ENCODE measurements around the gene CECR2.

Gene CECR2

GRCh38 chr22:17446698-17447097 lies 77.4 kb downstream of the CECR2 start:
- no peak for DNase-seq (ENCODE audit: low read depth in 3 of 3, low spot score in 1 of 3)

- no peak for DNase-seq (ENCODE audit: low read depth in 3 of 3, low spot score in 1 of 3)
These were observed 82.1 kb downstream of the CECR2 start for GRCh38 chr22:17451316-17451715.

- DNase-seq (ENCODE audit: low read depth in 3 of 3, low spot score in 1 of 3) = no peak
These were observed 91.6 kb downstream of the CECR2 start for GRCh38 chr22:17460895-17461294.

- DNase-seq (ENCODE audit: low read depth in 3 of 3, low spot score in 1 of 3) = no peak
These were observed 101.7 kb downstream of the CECR2 start for GRCh38 chr22:17470880-17471500.

GRCh38 chr22:17471886-17472535 lies 102.8 kb downstream of the CECR2 start:
- DNase-seq (ENCODE audit: low read depth in 3 of 3, low spot score in 1 of 3) = no peak

- no peak for DNase-seq (ENCODE audit: low read depth in 3 of 3, low spot score in 1 of 3)
These were observed 103.7 kb downstream of the CECR2 start for GRCh38 chr22:17472932-17473331.

- DNase-seq (ENCODE audit: low read depth in 3 of 3, low spot score in 1 of 3) = no peak
These were observed 106.3 kb downstream of the CECR2 start for GRCh38 chr22:17475318-17476230.

- no peak for DNase-seq (ENCODE audit: low read depth in 3 of 3, low spot score in 1 of 3)
These were observed 107.6 kb downstream of the CECR2 start for GRCh38 chr22:17476838-17477237.

- no peak for DNase-seq (ENCODE audit: low read depth in 3 of 3, low spot score in 1 of 3)
These were observed 108.2 kb downstream of the CECR2 start for GRCh38 chr22:17477391-17477833.

- no peak for DNase-seq (ENCODE audit: low read depth in 3 of 3, low spot score in 1 of 3)
These were observed 109.9 kb downstream of the CECR2 start for GRCh38 chr22:17479135-17479534.

- DNase-seq (ENCODE audit: low read depth in 3 of 3, low spot score in 1 of 3) = no peak
These were observed 112.2 kb downstream of the CECR2 start for GRCh38 chr22:17481424-17481823.

GRCh38 chr22:17483688-17484372 lies 114.6 kb downstream of the CECR2 start:
- DNase-seq (ENCODE audit: low read depth in 3 of 3, low spot score in 1 of 3) = no peak

GRCh38 chr22:17484608-17485007 lies 115.3 kb downstream of the CECR2 start:
- no peak for DNase-seq (ENCODE audit: low read depth in 3 of 3, low spot score in 1 of 3)

- no peak for DNase-seq (ENCODE audit: low read depth in 3 of 3, low spot score in 1 of 3)
These were observed 117.1 kb downstream of the CECR2 start for GRCh38 chr22:17486313-17486712.

GRCh38 chr22:17486719-17487118 lies 117.5 kb downstream of the CECR2 start:
- DNase-seq (ENCODE audit: low read depth in 3 of 3, low spot score in 1 of 3) = no peak

GRCh38 chr22:17489101-17489500 lies 119.8 kb downstream of the CECR2 start:
- no peak for DNase-seq (ENCODE audit: low read depth in 3 of 3, low spot score in 1 of 3)

GRCh38 chr22:17491090-17491640 lies 121.9 kb downstream of the CECR2 start:
- DNase-seq (ENCODE audit: low read depth in 3 of 3, low spot score in 1 of 3) = no peak

- no peak for DNase-seq (ENCODE audit: low read depth in 3 of 3, low spot score in 1 of 3)
These were observed 123.0 kb downstream of the CECR2 start for GRCh38 chr22:17492247-17492646.

- no peak for DNase-seq (ENCODE audit: low read depth in 3 of 3, low spot score in 1 of 3)
These were observed 124.2 kb downstream of the CECR2 start for GRCh38 chr22:17493419-17493981.

- no peak for DNase-seq (ENCODE audit: low read depth in 3 of 3, low spot score in 1 of 3)
These were observed 127.6 kb downstream of the CECR2 start for GRCh38 chr22:17496841-17497240.

Data from stimulated activated CD4-positive, alpha-beta T cell treated with anti-CD3 and anti-CD28 coated beads, TNF-alpha, amount 100 ng/mL, for 1 hour (primary cell).